GM12874 (cell line): ENCODE measurements around the gene AP3B1.

Experiments used
- CTCF ChIP-seq: IDR thresholded peaks from 2 replicates; pipeline ENCODE4 v1.5.1; 2011; ENCODE audit warnings: low read depth, mild to moderate bottlenecking, control low read depth, low read length, moderate library complexity; ENCODE audit not compliant: insufficient read depth

Gene AP3B1

GRCh38 chr5:78308703-78309102 lies 14.2 kb upstream of the AP3B1 start:
- no peak for TF ChIP-seq CTCF

DNA sequence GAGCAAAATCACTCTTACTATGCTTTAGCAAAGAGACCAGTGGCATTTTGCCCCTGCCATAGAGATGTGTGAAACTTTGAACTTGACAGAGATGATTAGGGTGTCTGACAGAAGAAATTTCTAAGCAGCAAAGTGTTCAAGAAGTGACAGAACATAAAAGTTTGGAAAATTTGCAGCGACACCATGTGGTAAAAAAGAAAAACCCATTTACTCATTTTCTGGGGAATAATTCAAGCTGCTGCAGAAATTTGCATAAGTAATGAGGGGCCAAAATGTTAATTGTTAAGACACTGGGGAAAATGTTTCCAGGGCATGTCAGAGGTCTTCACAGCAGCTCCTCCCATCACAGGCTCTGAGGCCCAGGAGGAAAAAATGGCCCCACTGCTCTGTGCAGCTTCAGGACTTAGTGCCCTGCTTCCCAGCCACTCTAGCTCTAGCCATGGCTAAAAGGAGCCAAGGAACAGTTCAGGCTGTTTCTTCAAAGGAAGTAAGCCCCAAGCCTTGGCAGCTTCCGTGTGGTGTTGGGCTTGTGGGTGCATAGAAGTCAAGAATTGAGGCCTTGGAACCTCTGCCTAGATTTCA lies 6.1 kb upstream of the AP3B1 start:
- TF ChIP-seq CTCF = no peak

DNA sequence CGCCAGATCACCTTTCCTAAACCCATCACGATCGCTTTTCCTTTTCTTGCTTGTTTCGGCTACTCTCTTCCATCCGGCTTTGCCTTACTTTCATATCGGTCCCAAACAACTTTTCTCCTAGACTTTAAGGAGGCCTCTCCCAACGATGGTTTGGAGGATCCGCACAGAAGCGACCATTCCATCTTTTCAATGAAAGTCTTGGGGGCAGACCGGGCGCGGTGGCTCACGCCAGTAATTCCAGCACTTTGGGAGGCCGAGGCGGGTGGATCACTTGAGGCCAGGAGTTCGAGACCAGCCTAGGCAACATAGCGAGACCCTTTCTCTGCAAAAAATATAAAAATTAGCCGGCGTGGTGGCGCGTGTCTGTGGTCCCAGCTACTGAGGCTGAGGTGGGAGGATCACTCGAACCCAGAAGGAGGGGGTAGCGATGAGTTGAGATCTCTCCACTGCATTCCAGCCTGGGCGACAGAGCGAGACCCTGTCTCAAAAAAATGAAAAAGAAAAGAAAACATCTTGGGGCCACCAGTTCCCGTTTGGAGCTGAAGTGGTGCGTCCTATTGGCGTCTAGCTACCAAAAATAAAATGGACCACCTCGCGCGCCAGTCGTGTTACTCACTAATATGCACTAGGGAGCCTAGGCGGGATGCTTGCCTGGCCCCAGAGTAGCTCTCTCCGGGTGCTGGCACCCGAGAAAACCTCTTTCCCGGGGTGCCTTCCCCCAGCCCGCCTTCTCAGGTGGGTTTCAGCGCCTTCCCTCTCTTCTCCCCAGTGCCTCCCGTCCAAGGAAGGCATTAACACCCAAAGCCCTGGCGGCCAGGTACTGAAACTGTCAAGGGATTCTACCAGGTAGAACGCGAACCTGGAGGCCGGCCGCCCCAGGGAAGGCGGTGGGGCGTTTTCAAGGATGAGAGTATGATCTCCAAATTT lies 800 bp upstream of the AP3B1 start:
- peak; percentile 57 for TF ChIP-seq CTCF

- no peak for TF ChIP-seq CTCF
Observed at GRCh38 chr5:78293851-78294247, 649 bp downstream of the AP3B1 start.

DNA sequence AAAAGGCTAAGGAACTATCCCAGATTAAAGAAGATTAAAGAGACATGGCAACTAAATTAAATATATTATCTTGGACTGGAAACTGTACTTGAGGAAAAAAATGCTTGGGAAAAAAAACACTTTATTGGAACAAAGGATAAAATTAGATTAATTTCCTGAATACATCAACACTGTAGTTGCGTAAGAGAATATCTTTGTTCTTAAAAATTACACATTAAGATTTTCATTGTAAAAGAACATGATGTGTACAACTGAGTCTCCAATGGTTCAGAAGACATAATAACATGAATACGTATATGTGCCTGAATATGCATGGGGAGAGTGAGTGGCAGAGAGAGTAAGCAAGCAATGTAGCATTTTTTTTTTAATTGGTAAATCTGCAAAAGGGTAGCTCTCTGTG lies 2.8 kb downstream of the AP3B1 start:
- no peak for TF ChIP-seq CTCF

- no peak for TF ChIP-seq CTCF
Observed at GRCh38 chr5:78289911-78290310, 4.6 kb downstream of the AP3B1 start.

DNA sequence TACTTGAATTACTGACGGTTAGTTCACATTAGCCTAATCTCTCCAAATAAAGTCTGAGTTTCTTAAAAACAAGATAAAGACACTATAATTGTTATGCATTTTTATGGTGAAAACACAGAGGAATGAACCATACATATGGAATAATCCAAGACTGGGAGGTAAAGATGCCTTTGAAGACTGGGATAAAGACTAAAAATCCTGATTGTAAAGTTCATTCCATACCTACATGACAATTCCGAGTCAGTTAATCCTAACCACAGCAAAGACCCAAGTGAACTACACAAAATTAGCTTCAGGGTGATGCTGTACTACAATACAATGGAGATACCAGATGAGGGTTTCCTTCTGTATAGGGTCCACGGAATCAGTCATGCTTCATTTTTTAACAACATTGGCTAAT lies 6.3 kb downstream of the AP3B1 start:
- TF ChIP-seq CTCF = no peak
